HUES64 (cell line): ENCODE measurements around the gene MRTFA.

Source experiments
- H3K27ac ChIP-seq: 2 replicates; pipeline ENCODE4 v1.7.0; 2013; ENCODE audit warnings: low read depth, low read length, inconsistent platforms
- H3K27me3 ChIP-seq: 2 replicates; pipeline ENCODE4 v1.6.1; 2013; ENCODE audit warnings: mild to moderate bottlenecking, low read length; ENCODE audit not compliant: insufficient read depth
- H3K36me3 ChIP-seq: 2 replicates; pipeline ENCODE4 v1.6.1; 2013; ENCODE audit warnings: mild to moderate bottlenecking, low read length; ENCODE audit not compliant: insufficient read depth
- H3K4me1 ChIP-seq: 2 replicates; pipeline ENCODE4 v1.6.1; 2013; ENCODE audit warnings: mild to moderate bottlenecking, low read length, moderate library complexity; ENCODE audit not compliant: insufficient read depth
- H3K4me3 ChIP-seq: 2 replicates; pipeline ENCODE4 v1.5.1; 2013; ENCODE audit warnings: mild to moderate bottlenecking, low read length, moderate library complexity
- H3K9ac ChIP-seq: 2 replicates; pipeline ENCODE4 v1.6.1; 2013; ENCODE audit warnings: mild to moderate bottlenecking, low read depth, low read length
- H3K9me3 ChIP-seq: 2 replicates; pipeline ENCODE4 v1.6.1; 2013; ENCODE audit warnings: low read depth, low read length; ENCODE audit not compliant: insufficient read depth
- WGBS: fragments of 150-250, 120-280 bp; methylation state at CpG from one replicate; pipeline ENCODE4 v1.1.7; 2013; ENCODE audit warnings: missing lambda C conversion rate; 5-methylcytosine and 5-hydroxymethylcytosine counted together

Gene MRTFA

GRCh38 chr22:40397396-40397795 is 239.1 kb downstream of the MRTFA start:
- no peak overlapping the region for H3K27ac ChIP-seq
- H3K9ac ChIP-seq: no peak overlapping the region
- H3K36me3 ChIP-seq: peaks cover 14% of the 10 kb centered on the region
- WGBS: 73% methylated on average over 1 of the region's 1 CpG
- no peak overlapping the region for H3K4me3 ChIP-seq
- no peaks in the 10 kb centered on the region for H3K9me3 ChIP-seq
- no peaks in the 10 kb centered on the region for H3K27me3 ChIP-seq
- peaks cover 4% of the 10 kb centered on the region; the same call in 1 of the 2 replicates for H3K4me1 ChIP-seq

GRCh38 chr22:40396882-40397281 is 239.6 kb downstream of the MRTFA start:
- 61% methylated on average over 2 of the region's 4 CpGs for WGBS
- Histone ChIP-seq H3K9ac (no peak overlapping the region), H3K4me3 (no peak overlapping the region), H3K9me3 (no peaks in the 10 kb centered on the region), H3K27ac (no peak overlapping the region), H3K36me3 (peaks cover 10% of the 10 kb centered on the region), H3K27me3 (no peaks in the 10 kb centered on the region), H3K4me1 (peaks cover 4% of the 10 kb centered on the region; the same call in 1 of the 2 replicates)

- Histone ChIP-seq H3K27me3 (no peaks in the 10 kb centered on the region), H3K4me1 (peaks cover 4% of the 10 kb centered on the region; the same call in 1 of the 2 replicates), H3K36me3 (peaks cover under 1% of the 10 kb centered on the region; the same call in 1 of the 2 replicates), H3K4me3 (no peak overlapping the region), H3K9me3 (no peaks in the 10 kb centered on the region), H3K9ac (no peak overlapping the region), H3K27ac (no peak overlapping the region)
- WGBS: 96% methylated on average over 7 of the region's 7 CpGs
Measured at GRCh38 chr22:40395607-40396006, 240.9 kb downstream of the MRTFA start.

GRCh38 chr22:40394607-40395006 is 241.9 kb downstream of the MRTFA start:
- 88% methylated on average over 2 of the region's 3 CpGs for WGBS
- no peak overlapping the region for H3K4me3 ChIP-seq
- H3K27ac ChIP-seq: no peak overlapping the region
- H3K36me3 ChIP-seq: no peaks in the 10 kb centered on the region
- H3K27me3 ChIP-seq: no peaks in the 10 kb centered on the region
- no peak overlapping the region for H3K9ac ChIP-seq
- H3K4me1 ChIP-seq: peaks cover 4% of the 10 kb centered on the region; the same call in 1 of the 2 replicates
- H3K9me3 ChIP-seq: no peaks in the 10 kb centered on the region

- Histone ChIP-seq H3K4me3 (no peak overlapping the region), H3K36me3 (no peaks in the 10 kb centered on the region), H3K9ac (no peak overlapping the region), H3K9me3 (no peaks in the 10 kb centered on the region), H3K27me3 (no peaks in the 10 kb centered on the region), H3K27ac (no peak overlapping the region), H3K4me1 (peaks cover 4% of the 10 kb centered on the region; the same call in 1 of the 2 replicates)
- WGBS: 97% methylated on average over 2 of the region's 2 CpGs
Measured at GRCh38 chr22:40392618-40393017, 243.9 kb downstream of the MRTFA start.

GRCh38 chr22:40391417-40391816 is 245.1 kb downstream of the MRTFA start:
- Histone ChIP-seq H3K27me3 (no peaks in the 10 kb centered on the region), H3K9me3 (no peaks in the 10 kb centered on the region), H3K9ac (no peak overlapping the region), H3K27ac (no peak overlapping the region), H3K36me3 (no peaks in the 10 kb centered on the region), H3K4me1 (no peaks in the 10 kb centered on the region), H3K4me3 (no peak overlapping the region)
- WGBS: 97% methylated on average over 2 of the region's 2 CpGs

- WGBS: 96% methylated on average over 4 of the region's 4 CpGs
- H3K9ac ChIP-seq: no peak overlapping the region
- H3K27ac ChIP-seq: no peak overlapping the region
- H3K27me3 ChIP-seq: no peaks in the 10 kb centered on the region
- H3K9me3 ChIP-seq: no peaks in the 10 kb centered on the region
- H3K4me1 ChIP-seq: no peaks in the 10 kb centered on the region
- H3K4me3 ChIP-seq: no peak overlapping the region
- H3K36me3 ChIP-seq: no peaks in the 10 kb centered on the region
Measured at GRCh38 chr22:40388231-40388630, 248.3 kb downstream of the MRTFA start.

- no peaks in the 10 kb centered on the region for H3K27me3 ChIP-seq
- H3K9ac ChIP-seq: no peak overlapping the region
- H3K9me3 ChIP-seq: no peaks in the 10 kb centered on the region
- no peak overlapping the region for H3K4me3 ChIP-seq
- no peaks in the 10 kb centered on the region for H3K36me3 ChIP-seq
- H3K4me1 ChIP-seq: no peaks in the 10 kb centered on the region
- WGBS: 93% methylated on average over 4 of the region's 5 CpGs
- H3K27ac ChIP-seq: no peak overlapping the region
Measured at GRCh38 chr22:40387746-40388145, 248.8 kb downstream of the MRTFA start.

GRCh38 chr22:40385036-40385782 is 251.3 kb downstream of the MRTFA start:
- Histone ChIP-seq H3K9ac (no peak overlapping the region), H3K4me1 (no peaks in the 10 kb centered on the region), H3K27me3 (no peaks in the 10 kb centered on the region), H3K36me3 (no peaks in the 10 kb centered on the region), H3K27ac (no peak overlapping the region), H3K9me3 (no peaks in the 10 kb centered on the region), H3K4me3 (no peak overlapping the region)
- WGBS: 92% methylated on average over 10 of the region's 10 CpGs

GRCh38 chr22:40383905-40384304 is 252.6 kb downstream of the MRTFA start:
- H3K4me1 ChIP-seq: no peaks in the 10 kb centered on the region

GRCh38 chr22:40381461-40381860 is 255.1 kb downstream of the MRTFA start:
- Histone ChIP-seq H3K36me3 (no peaks in the 10 kb centered on the region), H3K4me3 (no peak overlapping the region), H3K9me3 (no peaks in the 10 kb centered on the region), H3K9ac (no peak overlapping the region), H3K27ac (no peak overlapping the region), H3K27me3 (no peaks in the 10 kb centered on the region), H3K4me1 (no peaks in the 10 kb centered on the region)
- WGBS: 93% methylated on average over 2 of the region's 3 CpGs

More at GRCh38 chr22:40383905-40384304, 252.6 kb downstream of the MRTFA start:
- no peaks in the 10 kb centered on the region for H3K27me3 ChIP-seq
- no peak overlapping the region for H3K27ac ChIP-seq
- no peak overlapping the region for H3K4me3 ChIP-seq
- whole genome bisulfite sequencing: 97% methylated on average over 2 of the region's 3 CpGs
- H3K9me3 ChIP-seq: no peaks in the 10 kb centered on the region
- no peak overlapping the region for H3K9ac ChIP-seq
- H3K36me3 ChIP-seq: no peaks in the 10 kb centered on the region
